ENCODE data around the gene CDC20. TPM values are rescaled to one million over a fixed set of nuclear protein-coding genes. Genes with fewer than 3 reads are reported as not detected.

Gene CDC20
- total RNA-seq, 1 experiment from 2014 or later = 355 TPM

DNA sequence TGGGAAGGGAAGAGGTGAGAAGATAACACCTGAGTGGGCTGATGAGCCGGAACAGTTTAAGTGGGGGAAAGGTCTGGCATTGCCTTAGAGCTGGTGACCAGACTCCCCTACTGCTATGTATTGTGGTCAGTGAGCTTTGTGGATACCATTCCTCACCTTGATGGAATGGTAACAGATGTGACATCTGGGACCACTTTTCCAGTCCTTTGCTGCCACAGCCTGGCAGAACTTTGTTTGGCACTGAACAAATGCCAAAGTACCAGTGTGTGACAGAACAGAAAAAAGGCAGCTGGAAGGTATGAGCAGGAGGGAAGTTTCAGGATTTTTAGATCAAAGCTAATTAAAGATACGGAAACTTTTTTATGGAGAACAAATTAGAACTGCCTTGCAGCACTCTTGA, 24.7 kb downstream of the CDC20 start:
- BruUV-seq (replicated peaks) = no TSS peak
- Histone ChIP-seq H2AFZ (ENCODE audit: low read depth, low read length, poor library complexity, severe bottlenecking) (no peak overlapping the region), H3K9ac (ENCODE audit: low read length) (no peak overlapping the region), H3K9me2 (ENCODE audit: insufficient read depth) (no peaks in the 10 kb centered on the region), H3K4me2 (ENCODE audit: low read length) (no peak overlapping the region), H3K4me3 (replicated peaks in 1 of 2; ENCODE audit: low read depth in 1 of 2, low read length in 2 of 2) (no peak overlapping the region), H3K27me3 (ENCODE audit: insufficient read depth, low read length) (no peaks in the 10 kb centered on the region), H3K36me3 (ENCODE audit: control insufficient read depth in 1 of 2, insufficient read depth in 2 of 2, low read length in 2 of 2) (peaks cover 22 to 40% of the 10 kb centered on the region in 2 experiments), H4K20me1 (ENCODE audit: insufficient read depth) (no peaks in the 10 kb centered on the region), H3K4me1 (ENCODE audit: control insufficient read depth in 1 of 2, insufficient read depth in 2 of 2, low read length in 2 of 2) (peaks cover under 1 to 3% of the 10 kb centered on the region in 2 experiments; a peak in 3 of 4 replicates), H3K9me3 (ENCODE audit: control insufficient read depth in 1 of 2, insufficient read depth in 1 of 2, low read depth in 1 of 2, low read length in 2 of 2) (no peaks in the 10 kb centered on the region), H3K79me2 (ENCODE audit: insufficient read depth, low read length) (peaks cover 15% of the 10 kb centered on the region), H3K27ac (ENCODE audit: low read depth, low read length) (no peak overlapping the region)
- DNase-seq (ENCODE audit: low read depth, low spot score) = no peak
- peak; percentile 67 for ATAC-seq
- ChIA-PET POLR2A (no interaction called here), CTCF (interaction anchor here (1.0 to 2.4 kb wide), 8 partner anchors 25 to 310 kb away, joined by 3 to 12 read pairs (median 6); partner anchors contain the start of genes C1orf210 and CDC20), RAD21 (ENCODE audit: low non-redundant PET in 1 of 2, low total read pairs in 2 of 2, uncharacterized antibody in 2 of 2, unreplicated experiment in 2 of 2) (interaction anchor here (0.5 to 1.0 kb wide), 3 partner anchors 9 to 310 kb away, joined by 3 read pairs; no protein-coding TSS in a partner anchor)
- intact Hi-C loops (cut with micrococcal nuclease) = loop anchor here (1.0 kb wide), 2 partner anchors 145 to 156 kb away; no protein-coding TSS in a partner anchor
- TF ChIP-seq RAD21 (IDR thresholded peaks at IDR 0.05; ENCODE audit: low read depth) = peak; percentile 79
- TF ChIP-seq JUND (IDR thresholded peaks at IDR 0.05) = no peak
- TF ChIP-seq, protein P1, sequence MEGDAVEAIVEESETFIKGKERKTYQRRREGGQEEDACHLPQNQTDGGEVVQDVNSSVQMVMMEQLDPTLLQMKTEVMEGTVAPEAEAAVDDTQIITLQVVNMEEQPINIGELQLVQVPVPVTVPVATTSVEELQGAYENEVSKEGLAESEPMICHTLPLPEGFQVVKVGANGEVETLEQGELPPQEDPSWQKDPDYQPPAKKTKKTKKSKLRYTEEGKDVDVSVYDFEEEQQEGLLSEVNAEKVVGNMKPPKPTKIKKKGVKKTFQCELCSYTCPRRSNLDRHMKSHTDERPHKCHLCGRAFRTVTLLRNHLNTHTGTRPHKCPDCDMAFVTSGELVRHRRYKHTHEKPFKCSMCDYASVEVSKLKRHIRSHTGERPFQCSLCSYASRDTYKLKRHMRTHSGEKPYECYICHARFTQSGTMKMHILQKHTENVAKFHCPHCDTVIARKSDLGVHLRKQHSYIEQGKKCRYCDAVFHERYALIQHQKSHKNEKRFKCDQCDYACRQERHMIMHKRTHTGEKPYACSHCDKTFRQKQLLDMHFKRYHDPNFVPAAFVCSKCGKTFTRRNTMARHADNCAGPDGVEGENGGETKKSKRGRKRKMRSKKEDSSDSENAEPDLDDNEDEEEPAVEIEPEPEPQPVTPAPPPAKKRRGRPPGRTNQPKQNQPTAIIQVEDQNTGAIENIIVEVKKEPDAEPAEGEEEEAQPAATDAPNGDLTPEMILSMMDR (IDR thresholded peaks at IDR 0.05 in 2 of 3, conservative IDR thresholded peaks at IDR 0.05 in 1 of 3; ENCODE audit: borderline replicate concordance in 1 of 3, insufficient read depth in 1 of 3, low read depth in 2 of 3, low read length in 2 of 3) = peak; percentile 43 to 49 (median 45); a peak in 4 of 6 replicates

DNA sequence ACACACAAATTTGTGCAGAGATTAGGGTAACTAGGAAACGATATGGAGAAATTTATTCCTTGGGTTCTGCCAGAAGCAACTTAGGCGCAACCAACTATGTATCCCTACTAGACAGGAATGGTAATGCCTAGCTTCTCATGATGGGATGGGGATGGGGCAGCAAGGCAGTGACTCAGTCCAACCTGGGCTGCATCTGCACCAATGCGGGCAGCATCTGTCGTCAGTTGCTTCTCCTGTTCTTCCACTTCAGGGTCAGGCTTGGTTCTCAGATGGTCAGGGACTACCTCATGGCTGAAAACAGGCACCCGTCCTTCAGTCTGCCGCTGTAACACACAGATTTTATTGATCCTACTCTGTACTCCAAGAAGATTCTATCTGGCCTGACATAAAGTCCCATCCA, 27.9 kb downstream of the CDC20 start:
- Histone ChIP-seq H3K9me3 (ENCODE audit: control insufficient read depth in 1 of 2, insufficient read depth in 1 of 2, low read depth in 1 of 2, low read length in 2 of 2) (no peaks in the 10 kb centered on the region), H3K27ac (ENCODE audit: low read depth, low read length) (no peak overlapping the region), H3K4me1 (ENCODE audit: control insufficient read depth in 1 of 2, insufficient read depth in 2 of 2, low read length in 2 of 2) (peaks cover 3 to 16% of the 10 kb centered on the region in 2 experiments; a peak in 3 of 4 replicates), H3K4me2 (ENCODE audit: low read length) (no peak overlapping the region), H3K36me3 (ENCODE audit: control insufficient read depth in 1 of 2, insufficient read depth in 2 of 2, low read length in 2 of 2) (peaks cover 22 to 40% of the 10 kb centered on the region in 2 experiments), H3K79me2 (ENCODE audit: insufficient read depth, low read length) (peaks cover 36% of the 10 kb centered on the region), H2AFZ (ENCODE audit: low read depth, low read length, poor library complexity, severe bottlenecking) (no peak overlapping the region), H3K9me2 (ENCODE audit: insufficient read depth) (no peaks in the 10 kb centered on the region), H3K27me3 (ENCODE audit: insufficient read depth, low read length) (no peaks in the 10 kb centered on the region), H4K20me1 (ENCODE audit: insufficient read depth) (no peaks in the 10 kb centered on the region), H3K4me3 (replicated peaks in 1 of 2; ENCODE audit: low read depth in 1 of 2, low read length in 2 of 2) (no peak overlapping the region), H3K9ac (ENCODE audit: low read length) (no peak overlapping the region)
- ChIA-PET POLR2A (no interaction called here), RAD21 (ENCODE audit: low non-redundant PET in 1 of 2, low total read pairs in 2 of 2, uncharacterized antibody in 2 of 2, unreplicated experiment in 2 of 2) (no interaction called here), CTCF (no interaction called here)
- BruUV-seq (replicated peaks) = no TSS peak
- no peak for ATAC-seq
- intact Hi-C loops (cut with micrococcal nuclease) = no loop called here
- DNase-seq (ENCODE audit: low read depth, low spot score) = no peak
- TF ChIP-seq JUND (IDR thresholded peaks at IDR 0.05) (no peak), FOSL1 (IDR thresholded peaks at IDR 0.05; ENCODE audit: low read depth) (no peak), EGR1 (IDR thresholded peaks at IDR 0.05; ENCODE audit: low read depth) (no peak), POLR2AphosphoS5 (IDR thresholded peaks at IDR 0.05; ENCODE audit: low read depth, low read length) (no peak), ZFX (IDR thresholded peaks at IDR 0.05) (no peak), EZH2 (IDR thresholded peaks at IDR 0.05) (no peak), SRF (IDR thresholded peaks at IDR 0.05; ENCODE audit: low read depth) (no peak), CBX3 (IDR thresholded peaks at IDR 0.05; ENCODE audit: low read depth) (no peak), RAD21 (IDR thresholded peaks at IDR 0.05; ENCODE audit: low read depth) (no peak), SIN3A (IDR thresholded peaks at IDR 0.05; ENCODE audit: low read depth) (no peak), CEBPB (IDR thresholded peaks at IDR 0.05; ENCODE audit: low read depth) (no peak), ELF1 (IDR thresholded peaks at IDR 0.05; ENCODE audit: borderline replicate concordance, low read depth) (no peak)
- TF ChIP-seq, protein P2, sequence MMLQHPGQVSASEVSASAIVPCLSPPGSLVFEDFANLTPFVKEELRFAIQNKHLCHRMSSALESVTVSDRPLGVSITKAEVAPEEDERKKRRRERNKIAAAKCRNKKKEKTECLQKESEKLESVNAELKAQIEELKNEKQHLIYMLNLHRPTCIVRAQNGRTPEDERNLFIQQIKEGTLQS (IDR thresholded peaks at IDR 0.05) = no peak
- TF ChIP-seq, protein P3, sequence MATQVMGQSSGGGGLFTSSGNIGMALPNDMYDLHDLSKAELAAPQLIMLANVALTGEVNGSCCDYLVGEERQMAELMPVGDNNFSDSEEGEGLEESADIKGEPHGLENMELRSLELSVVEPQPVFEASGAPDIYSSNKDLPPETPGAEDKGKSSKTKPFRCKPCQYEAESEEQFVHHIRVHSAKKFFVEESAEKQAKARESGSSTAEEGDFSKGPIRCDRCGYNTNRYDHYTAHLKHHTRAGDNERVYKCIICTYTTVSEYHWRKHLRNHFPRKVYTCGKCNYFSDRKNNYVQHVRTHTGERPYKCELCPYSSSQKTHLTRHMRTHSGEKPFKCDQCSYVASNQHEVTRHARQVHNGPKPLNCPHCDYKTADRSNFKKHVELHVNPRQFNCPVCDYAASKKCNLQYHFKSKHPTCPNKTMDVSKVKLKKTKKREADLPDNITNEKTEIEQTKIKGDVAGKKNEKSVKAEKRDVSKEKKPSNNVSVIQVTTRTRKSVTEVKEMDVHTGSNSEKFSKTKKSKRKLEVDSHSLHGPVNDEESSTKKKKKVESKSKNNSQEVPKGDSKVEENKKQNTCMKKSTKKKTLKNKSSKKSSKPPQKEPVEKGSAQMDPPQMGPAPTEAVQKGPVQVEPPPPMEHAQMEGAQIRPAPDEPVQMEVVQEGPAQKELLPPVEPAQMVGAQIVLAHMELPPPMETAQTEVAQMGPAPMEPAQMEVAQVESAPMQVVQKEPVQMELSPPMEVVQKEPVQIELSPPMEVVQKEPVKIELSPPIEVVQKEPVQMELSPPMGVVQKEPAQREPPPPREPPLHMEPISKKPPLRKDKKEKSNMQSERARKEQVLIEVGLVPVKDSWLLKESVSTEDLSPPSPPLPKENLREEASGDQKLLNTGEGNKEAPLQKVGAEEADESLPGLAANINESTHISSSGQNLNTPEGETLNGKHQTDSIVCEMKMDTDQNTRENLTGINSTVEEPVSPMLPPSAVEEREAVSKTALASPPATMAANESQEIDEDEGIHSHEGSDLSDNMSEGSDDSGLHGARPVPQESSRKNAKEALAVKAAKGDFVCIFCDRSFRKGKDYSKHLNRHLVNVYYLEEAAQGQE (IDR thresholded peaks at IDR 0.05; ENCODE audit: low read depth) = no peak

Data from HCT116 (cell line).